ENCODE results near the gene FBN2. TPM values are rescaled to one million over a fixed set of nuclear protein-coding genes. Genes with fewer than 3 reads are reported as not detected.

The FBN2 gene
- total RNA-seq, 1 experiment from 2014 or later: 1.6 TPM

DNA sequence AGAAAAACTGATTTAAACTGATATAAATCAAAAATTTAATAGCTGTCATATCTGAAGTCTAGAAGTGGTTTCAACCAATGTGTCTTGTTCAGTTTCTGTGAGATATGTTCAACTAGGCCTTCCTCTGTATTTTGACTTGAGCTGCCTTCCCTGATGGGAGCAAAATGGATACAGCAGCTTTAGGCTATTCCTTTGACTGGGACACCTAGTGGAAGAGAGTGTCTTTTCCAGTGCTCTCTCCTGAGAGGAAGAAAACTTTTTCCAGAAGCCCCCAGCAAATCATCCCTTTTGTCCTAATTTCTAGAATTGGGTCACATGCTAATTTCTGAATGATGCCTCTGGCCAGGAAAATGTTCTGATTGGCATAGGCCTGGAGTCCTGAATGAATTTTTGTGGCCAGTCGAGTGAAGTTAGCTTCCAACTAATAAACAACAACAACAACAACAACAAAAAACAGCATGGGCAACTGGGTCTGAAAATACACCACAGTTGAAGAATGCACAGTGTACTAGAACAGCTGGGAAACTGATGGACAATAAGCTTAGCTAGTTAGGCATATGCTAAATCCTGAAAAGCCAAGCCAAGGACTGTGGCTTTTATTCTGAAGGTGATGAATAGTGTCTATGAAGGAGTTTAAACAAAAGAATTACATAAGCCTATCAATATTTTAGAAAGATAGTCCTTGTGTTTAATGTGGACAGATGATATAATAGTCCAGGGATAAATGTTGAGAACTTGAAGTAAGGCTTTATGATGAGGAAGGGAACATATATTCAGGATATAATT, 125.7 kb downstream of the FBN2 start:
- TF ChIP-seq CTCF (conservative IDR thresholded peaks at IDR 0.05; ENCODE audit: low read depth, low read length): no peak
- no peak for TF ChIP-seq EZH2 (IDR thresholded peaks at IDR 0.05; ENCODE audit: borderline replicate concordance, low read depth, low read length, poor library complexity, severe bottlenecking)
- Histone ChIP-seq H3K27ac (ENCODE audit: low read depth, low read length, poor library complexity, severe bottlenecking) (no peak overlapping the region), H3K9me3 (ENCODE audit: low read depth, low read length, poor library complexity, severe bottlenecking) (no peaks in the 10 kb centered on the region), H3K4me3 (ENCODE audit: low read depth, low read length, poor library complexity, severe bottlenecking) (no peak overlapping the region), H3K27me3 (replicated peaks; ENCODE audit: insufficient read depth, low read depth, low read length, poor library complexity) (no peaks in the 10 kb centered on the region), H3K36me3 (ENCODE audit: insufficient read depth, low read length, poor library complexity, severe bottlenecking) (no peaks in the 10 kb centered on the region), H3K4me1 (ENCODE audit: insufficient read depth, low read length, poor library complexity, severe bottlenecking) (no peaks in the 10 kb centered on the region)
- no TSS peak for BruUV-seq (replicated peaks)
- POLR2A ChIA-PET (ENCODE audit: low non-redundant PET): no interaction called here
- intact Hi-C loops (cut with micrococcal nuclease; ENCODE audit: unreplicated experiment): no loop called here
- CTCF ChIA-PET: no interaction called here
- no peak for DNase-seq (ENCODE audit: low spot score)

- no TSS peak for BruUV-seq (replicated peaks)
- ChIA-PET CTCF (no interaction called here), POLR2A (ENCODE audit: low non-redundant PET) (no interaction called here)
- TF ChIP-seq EZH2 (IDR thresholded peaks at IDR 0.05; ENCODE audit: borderline replicate concordance, low read depth, low read length, poor library complexity, severe bottlenecking): no peak
- TF ChIP-seq CTCF (conservative IDR thresholded peaks at IDR 0.05; ENCODE audit: low read depth, low read length): no peak
- intact Hi-C loops (cut with micrococcal nuclease; ENCODE audit: unreplicated experiment): no loop called here
- no peaks in the 10 kb centered on the region for H3K4me1 ChIP-seq (ENCODE audit: insufficient read depth, low read length, poor library complexity, severe bottlenecking)
- H3K27me3 ChIP-seq (replicated peaks; ENCODE audit: insufficient read depth, low read depth, low read length, poor library complexity): no peaks in the 10 kb centered on the region
- peak; percentile 33 for DNase-seq (ENCODE audit: low spot score)
- H3K36me3 ChIP-seq (ENCODE audit: insufficient read depth, low read length, poor library complexity, severe bottlenecking): no peaks in the 10 kb centered on the region
- no peak overlapping the region for H3K4me3 ChIP-seq (ENCODE audit: low read depth, low read length, poor library complexity, severe bottlenecking)
- H3K9me3 ChIP-seq (ENCODE audit: low read depth, low read length, poor library complexity, severe bottlenecking): no peaks in the 10 kb centered on the region
- H3K27ac ChIP-seq (ENCODE audit: low read depth, low read length, poor library complexity, severe bottlenecking): no peak overlapping the region
Measured at GRCh38 chr5:128409166-128409800, 128.8 kb downstream of the FBN2 start.

- CTCF ChIA-PET: no interaction called here
- Histone ChIP-seq H3K4me3 (ENCODE audit: low read depth, low read length, poor library complexity, severe bottlenecking) (no peak overlapping the region), H3K27me3 (replicated peaks; ENCODE audit: insufficient read depth, low read depth, low read length, poor library complexity) (no peaks in the 10 kb centered on the region), H3K27ac (ENCODE audit: low read depth, low read length, poor library complexity, severe bottlenecking) (no peak overlapping the region), H3K36me3 (ENCODE audit: insufficient read depth, low read length, poor library complexity, severe bottlenecking) (no peaks in the 10 kb centered on the region), H3K4me1 (ENCODE audit: insufficient read depth, low read length, poor library complexity, severe bottlenecking) (no peaks in the 10 kb centered on the region), H3K9me3 (ENCODE audit: low read depth, low read length, poor library complexity, severe bottlenecking) (no peaks in the 10 kb centered on the region)
- no peak for DNase-seq (ENCODE audit: low spot score)
- TF ChIP-seq CTCF (conservative IDR thresholded peaks at IDR 0.05; ENCODE audit: low read depth, low read length): no peak
- TF ChIP-seq EZH2 (IDR thresholded peaks at IDR 0.05; ENCODE audit: borderline replicate concordance, low read depth, low read length, poor library complexity, severe bottlenecking): no peak
- intact Hi-C loops (cut with micrococcal nuclease; ENCODE audit: unreplicated experiment): no loop called here
- no TSS peak for BruUV-seq (replicated peaks)
- POLR2A ChIA-PET (ENCODE audit: low non-redundant PET): no interaction called here
Measured at GRCh38 chr5:128408622-128409021, 129.4 kb downstream of the FBN2 start.

Data from A673 (cell line).